GM12878 (cell line): ENCODE results near the gene KCNIP2. TPM values are rescaled to one million over a fixed set of nuclear protein-coding genes. Genes with fewer than 3 reads are reported as not detected.
A peak's percentile ranks its signal among the peaks of the same experiment; 100 is the strongest.

Source experiments
- CBFB ChIP-seq: IDR thresholded peaks from 2 replicates; pipeline ENCODE4 v1.6.1; 2016; ENCODE audit warnings: antibody characterized with exemption, low read depth
- CEBPZ ChIP-seq: fragments of 150-350 bp; IDR thresholded peaks from 2 replicates; pipeline ENCODE4 v1.6.1; 2016; ENCODE audit warnings: low read depth, low read length
- IKZF2 ChIP-seq, 2 experiments: fragments of 450-650 bp; IDR thresholded peaks; 2 replicates each; pipeline ENCODE4 v1.6.1; 2017; ENCODE audit warnings: mild to moderate bottlenecking in 2 of 2, moderate library complexity in 2 of 2
- KDM1A ChIP-seq: fragments of 200-600 bp; sonication (generic); IDR thresholded peaks from 2 replicates; pipeline ENCODE4 v1.6.1; 2016; ENCODE audit warnings: borderline replicate concordance
- KLF5 ChIP-seq: fragments of 450-650 bp; IDR thresholded peaks from 2 replicates; pipeline ENCODE4 v1.6.1; 2014; ENCODE audit warnings: mild to moderate bottlenecking; ENCODE audit not compliant: partially characterized antibody
- MEF2A ChIP-seq: IDR thresholded peaks from 2 replicates; pipeline ENCODE4 v1.6.1; 2011; ENCODE audit warnings: low read depth, mild to moderate bottlenecking, low read length, moderate library complexity; ENCODE audit not compliant: insufficient read depth
- MLLT1 ChIP-seq: fragments of 450-650 bp; IDR thresholded peaks from 2 replicates; pipeline ENCODE4 v1.6.1; 2016; ENCODE audit warnings: mild to moderate bottlenecking
- MTA2 ChIP-seq: fragments of 450-650 bp; IDR thresholded peaks from 2 replicates; pipeline ENCODE4 v1.6.1; 2016; ENCODE audit warnings: low read depth, mild to moderate bottlenecking, moderate library complexity
- MYC ChIP-seq: IDR thresholded peaks from 2 replicates; pipeline ENCODE4 v1.6.1; 2011; ENCODE audit warnings: mild to moderate bottlenecking, low read length, moderate library complexity, inconsistent platforms; ENCODE audit not compliant: insufficient read depth, insufficient replicate concordance, insufficient read length, severe bottlenecking
- RELA ChIP-seq: fragments of 450-650 bp; IDR thresholded peaks from 2 replicates; pipeline ENCODE4 v1.8.0; 2014; ENCODE audit warnings: borderline replicate concordance; ENCODE audit not compliant: partially characterized antibody
- RUNX3 ChIP-seq: IDR thresholded peaks from 2 replicates; pipeline ENCODE4 v1.6.1; 2012; ENCODE audit warnings: low read length, inconsistent platforms
- SMARCA5 ChIP-seq: fragments of 450-650 bp; IDR thresholded peaks from 2 replicates; pipeline ENCODE4 v1.6.1; 2017; ENCODE audit warnings: mild to moderate bottlenecking
- SMC3 ChIP-seq: IDR thresholded peaks from 2 replicates; pipeline ENCODE4 v1.6.1; 2011; ENCODE audit warnings: low read length, improper control_type of control experiment, borderline replicate concordance
- TCF12 ChIP-seq: IDR thresholded peaks from 2 replicates; pipeline ENCODE4 v1.6.1; 2011; ENCODE audit warnings: low read depth, mild to moderate bottlenecking, low read length
- ZBTB33 ChIP-seq: fragments of 450-650 bp; IDR thresholded peaks from 2 replicates; pipeline ENCODE4 v1.6.1; 2017; ENCODE audit warnings: mild to moderate bottlenecking
- ZNF687 ChIP-seq: fragments of 450-650 bp; IDR thresholded peaks from 2 replicates; pipeline ENCODE4 v1.6.1; 2017; ENCODE audit warnings: mild to moderate bottlenecking, moderate library complexity
- polyA plus RNA-seq, 11 experiments: library from polyadenylated mRNA; depleted of rRNA in 4 of 11; unstranded in 6 of 11; stranded (reverse) in 5 of 11; fragments of >200 nt; fragmentation: Nextera tagmentation in 4 of 11; fragmentation: Illumina TruSeq in 1 of 11; extraction: Ambion mirVana in 4 of 11; extraction: Trizol in 1 of 11; gene quantifications; 1 replicate in 1 of 11; 2 replicates in 10 of 11; pipeline versions ENCODE4 v1.2.1 to v1.2.3, GENCODE V29; 2011 to 2016; ENCODE audit warnings: inconsistent platforms in 2 of 11, missing spikeins in 2 of 11, low read depth in 1 of 11
- total RNA-seq, 4 experiments: library from RNA; depleted of rRNA in 3 of 4; stranded (reverse); fragments of >200 nt in 3 of 4; fragmentation: Illumina TruSeq in 1 of 4; extraction: Trizol in 1 of 4; gene quantifications; 2 replicates each; pipeline versions ENCODE4 v1.2.1 to v1.2.3, GENCODE V29; 2013 to 2021

Gene KCNIP2
- total and polyA plus RNA-seq, 10 of the 15 experiments (the other 5 are each of a cell fraction or from before 2014, with no cell fraction given): 0.46 to 4.3 (median 1.7) TPM

GRCh38 chr10:101889256-101890210 is 45.9 kb upstream of the KCNIP2 start (continued):
- TF ChIP-seq RUNX3 (peak; percentile 54; the same call in 1 of the 2 replicates), RELA (no peak), MLLT1 (no peak), MTA2 (no peak; the same call in 1 of the 2 replicates), IKZF2 (IDR thresholded peaks at IDR 0.05) (peak in 1 of 2 experiments; percentile 8; a peak in 1 of 4 replicates), KDM1A (no peak), MEF2A (peak; percentile 53; the same call in 1 of the 2 replicates), SMC3 (peak; percentile 99), KLF5 (no peak), SMARCA5 (peak; percentile 48), TCF12 (no peak), ZNF687 (peak; percentile 67; the same call in 1 of the 2 replicates), CBFB (no peak), CEBPZ (no peak), MYC (no peak), ZBTB33 (no peak)
